Inferior parietal cortex (tissue), 1 donor: Measurements from ENCODE around the gene KCNN1.
"Not testable (repeated sequence)": the region's sequence is repeated elsewhere in the genome, so short reads cannot be mapped to it uniquely, and the experiment has no call there.

ENCODE experiments used
- DNase-seq: peaks from one replicate; pipeline ENCODE4 v3.0.0-alpha.2; 2016; ENCODE audit errors: extremely low spot score

Gene KCNN1

DNA sequence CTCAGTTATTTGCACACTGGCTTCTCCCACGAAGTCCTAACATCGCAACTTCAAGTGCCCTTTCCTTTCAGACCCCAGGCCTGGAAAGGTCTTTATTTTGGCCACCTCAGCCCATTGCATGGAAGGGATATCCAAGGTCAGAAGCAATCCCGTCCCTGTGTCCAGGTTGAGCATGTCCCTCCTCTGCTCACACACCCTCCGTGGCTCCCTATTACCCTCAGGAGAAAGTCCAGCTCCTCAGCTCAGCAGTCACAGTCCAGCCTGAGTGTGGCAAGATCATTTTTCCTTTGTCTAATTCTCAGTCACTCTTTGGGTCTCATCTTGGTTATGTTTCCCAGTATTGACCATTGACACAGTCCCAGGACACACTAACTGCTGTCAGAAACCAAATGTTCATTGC, 60.2 kb downstream of the KCNN1 start:
- no peak for DNase-seq

DNA sequence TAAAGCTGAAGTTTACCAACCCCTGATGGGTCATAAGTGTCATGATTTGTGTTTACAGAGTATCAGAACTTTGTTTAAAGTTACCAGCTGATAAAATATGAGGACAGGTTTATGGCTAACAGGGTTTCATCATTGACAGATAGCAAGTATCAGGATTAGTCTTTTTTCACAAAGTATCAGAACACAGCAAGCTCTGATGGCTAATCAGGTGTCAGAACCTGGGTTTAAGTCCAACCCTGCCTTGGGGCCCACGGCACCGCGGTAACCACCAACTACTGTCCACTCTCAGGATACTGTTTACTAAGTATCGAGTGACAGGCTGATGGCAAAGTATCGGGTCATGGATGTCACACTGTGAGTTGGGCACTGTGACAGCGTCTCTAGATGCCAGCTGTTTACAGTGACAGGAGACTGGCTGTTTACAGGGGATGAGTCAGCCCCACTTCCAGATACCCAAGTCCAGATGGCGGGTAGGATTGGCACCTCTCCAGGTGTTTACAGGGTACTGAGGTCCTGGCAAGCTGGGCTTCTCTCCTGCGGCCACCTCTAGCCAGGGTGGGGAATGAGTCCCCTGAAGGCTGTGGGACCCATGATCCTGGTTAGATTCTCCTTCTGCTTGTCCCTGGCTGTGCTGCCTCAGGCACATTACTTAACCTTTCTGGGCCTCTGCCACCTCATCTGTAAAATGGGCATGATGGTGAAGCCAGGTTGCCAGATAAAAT, 62.9 kb downstream of the KCNN1 start:
- DNase-seq: no peak

- DNase-seq: not testable (repeated sequence)
Observed at GRCh38 chr19:18031401-18031800, 64.5 kb downstream of the KCNN1 start.

- not testable (repeated sequence) for DNase-seq
Observed at GRCh38 chr19:18032102-18032501, 65.2 kb downstream of the KCNN1 start.

- DNase-seq: no peak
Observed at GRCh38 chr19:18041054-18041453, 74.1 kb downstream of the KCNN1 start.

- DNase-seq: no peak
Observed at GRCh38 chr19:18043676-18044075, 76.8 kb downstream of the KCNN1 start.

DNA sequence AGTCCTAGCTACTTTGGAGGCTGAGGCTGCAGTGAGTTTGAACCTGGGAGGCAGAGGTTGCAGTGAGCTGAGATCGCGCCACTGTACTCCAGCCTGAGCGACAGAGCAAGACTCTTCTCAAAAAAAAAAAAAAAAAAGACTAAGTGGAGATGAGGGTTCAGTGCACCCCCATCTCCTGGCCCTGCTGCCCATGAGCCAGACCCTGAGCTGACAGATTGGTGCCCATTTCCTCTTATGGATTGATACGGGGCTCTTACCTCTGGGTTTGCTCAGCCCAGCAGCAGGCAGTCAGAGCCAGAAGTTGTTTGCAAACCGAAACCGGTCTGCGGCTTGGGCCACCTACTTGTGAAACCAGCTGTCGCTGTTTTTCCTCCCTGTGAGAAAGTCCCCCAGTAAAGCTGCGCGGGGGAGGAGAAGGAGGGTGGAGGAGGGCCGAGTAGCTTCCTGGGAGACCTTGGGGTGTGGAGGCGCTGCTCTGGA, 78.0 kb downstream of the KCNN1 start:
- DNase-seq: peak; percentile 40

GRCh38 chr19:18045307-18046050, 78.6 kb downstream of the KCNN1 start:
- DNase-seq: no peak

GRCh38 chr19:18046059-18046718, 79.3 kb downstream of the KCNN1 start:
- no peak for DNase-seq

- DNase-seq: peak; percentile 50
Observed at GRCh38 chr19:18049385-18049784, 82.5 kb downstream of the KCNN1 start.
